ENCODE measurements around the gene VPS8.

VPS8 gene, protein sequence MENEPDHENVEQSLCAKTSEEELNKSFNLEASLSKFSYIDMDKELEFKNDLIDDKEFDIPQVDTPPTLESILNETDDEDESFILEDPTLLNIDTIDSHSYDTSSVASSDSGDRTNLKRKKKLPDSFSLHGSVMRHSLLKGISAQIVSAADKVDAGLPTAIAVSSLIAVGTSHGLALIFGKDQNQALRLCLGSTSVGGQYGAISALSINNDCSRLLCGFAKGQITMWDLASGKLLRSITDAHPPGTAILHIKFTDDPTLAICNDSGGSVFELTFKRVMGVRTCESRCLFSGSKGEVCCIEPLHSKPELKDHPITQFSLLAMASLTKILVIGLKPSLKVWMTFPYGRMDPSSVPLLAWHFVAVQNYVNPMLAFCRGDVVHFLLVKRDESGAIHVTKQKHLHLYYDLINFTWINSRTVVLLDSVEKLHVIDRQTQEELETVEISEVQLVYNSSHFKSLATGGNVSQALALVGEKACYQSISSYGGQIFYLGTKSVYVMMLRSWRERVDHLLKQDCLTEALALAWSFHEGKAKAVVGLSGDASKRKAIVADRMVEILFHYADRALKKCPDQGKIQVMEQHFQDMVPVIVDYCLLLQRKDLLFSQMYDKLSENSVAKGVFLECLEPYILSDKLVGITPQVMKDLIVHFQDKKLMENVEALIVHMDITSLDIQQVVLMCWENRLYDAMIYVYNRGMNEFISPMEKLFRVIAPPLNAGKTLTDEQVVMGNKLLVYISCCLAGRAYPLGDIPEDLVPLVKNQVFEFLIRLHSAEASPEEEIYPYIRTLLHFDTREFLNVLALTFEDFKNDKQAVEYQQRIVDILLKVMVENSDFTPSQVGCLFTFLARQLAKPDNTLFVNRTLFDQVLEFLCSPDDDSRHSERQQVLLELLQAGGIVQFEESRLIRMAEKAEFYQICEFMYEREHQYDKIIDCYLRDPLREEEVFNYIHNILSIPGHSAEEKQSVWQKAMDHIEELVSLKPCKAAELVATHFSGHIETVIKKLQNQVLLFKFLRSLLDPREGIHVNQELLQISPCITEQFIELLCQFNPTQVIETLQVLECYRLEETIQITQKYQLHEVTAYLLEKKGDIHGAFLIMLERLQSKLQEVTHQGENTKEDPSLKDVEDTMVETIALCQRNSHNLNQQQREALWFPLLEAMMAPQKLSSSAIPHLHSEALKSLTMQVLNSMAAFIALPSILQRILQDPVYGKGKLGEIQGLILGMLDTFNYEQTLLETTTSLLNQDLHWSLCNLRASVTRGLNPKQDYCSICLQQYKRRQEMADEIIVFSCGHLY (N-terminal part only)

DNA sequence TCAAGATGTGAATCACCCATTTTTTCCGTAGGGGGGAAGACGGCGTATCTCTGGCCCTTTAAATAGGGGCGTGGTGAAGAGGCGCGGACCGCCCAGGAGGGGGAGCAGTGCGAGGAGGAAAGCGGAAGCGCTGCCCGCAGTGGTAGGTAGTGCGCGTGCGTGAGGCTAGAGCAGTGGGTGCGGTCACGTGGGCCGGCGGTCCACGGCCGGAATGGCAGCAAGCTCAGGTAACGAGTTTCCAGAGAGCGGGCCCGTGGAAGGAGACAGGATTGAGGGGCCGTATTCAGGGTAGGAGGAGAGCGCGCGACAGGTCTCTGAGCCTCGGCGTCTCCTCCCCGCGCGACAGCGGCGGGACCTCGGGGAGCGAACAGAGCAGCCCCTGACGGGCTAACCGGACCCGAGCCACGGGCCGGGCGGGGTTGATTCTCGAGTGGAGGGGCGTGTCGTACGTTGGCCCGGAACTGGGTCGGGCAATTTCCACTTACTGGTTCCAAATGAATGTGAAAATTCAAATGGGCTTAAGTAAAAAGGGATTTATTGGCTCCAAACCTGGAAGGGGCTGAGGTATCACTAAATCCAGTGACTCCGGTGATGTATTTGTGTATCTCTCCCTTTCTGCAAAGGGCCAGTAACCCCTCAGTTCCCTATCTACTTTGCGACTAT is at the start of gene VPS8:
Gene VPS8 (plus strand): TSS at position 168 of the 663 bp plus-strand sequence. CDS start 12,467 bp downstream, outside the sequence.
- DNase-seq (ENCODE audit: low spot score): peak; percentile 77

DNA sequence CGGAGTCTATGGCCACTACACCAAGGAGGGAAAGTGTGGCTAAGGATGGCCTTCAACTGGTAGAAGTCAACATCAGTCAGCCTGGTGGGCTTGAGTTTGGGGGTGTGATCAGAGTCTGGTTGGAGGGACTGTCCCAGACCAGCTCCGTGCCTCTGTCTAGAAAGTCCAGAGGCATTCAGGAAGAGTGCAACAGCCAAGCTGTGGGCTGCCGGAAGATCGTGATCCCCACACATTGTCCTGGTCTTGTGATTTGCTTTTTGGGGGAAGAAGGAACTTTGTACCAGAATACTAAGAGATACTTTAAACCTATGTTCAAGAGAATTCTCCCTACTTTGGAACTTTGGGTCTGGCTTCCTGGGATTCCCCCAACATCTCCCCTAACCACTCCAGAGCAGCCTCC is 47.8 kb upstream of the VPS8 start:
- DNase-seq (ENCODE audit: low spot score): no peak

DNA sequence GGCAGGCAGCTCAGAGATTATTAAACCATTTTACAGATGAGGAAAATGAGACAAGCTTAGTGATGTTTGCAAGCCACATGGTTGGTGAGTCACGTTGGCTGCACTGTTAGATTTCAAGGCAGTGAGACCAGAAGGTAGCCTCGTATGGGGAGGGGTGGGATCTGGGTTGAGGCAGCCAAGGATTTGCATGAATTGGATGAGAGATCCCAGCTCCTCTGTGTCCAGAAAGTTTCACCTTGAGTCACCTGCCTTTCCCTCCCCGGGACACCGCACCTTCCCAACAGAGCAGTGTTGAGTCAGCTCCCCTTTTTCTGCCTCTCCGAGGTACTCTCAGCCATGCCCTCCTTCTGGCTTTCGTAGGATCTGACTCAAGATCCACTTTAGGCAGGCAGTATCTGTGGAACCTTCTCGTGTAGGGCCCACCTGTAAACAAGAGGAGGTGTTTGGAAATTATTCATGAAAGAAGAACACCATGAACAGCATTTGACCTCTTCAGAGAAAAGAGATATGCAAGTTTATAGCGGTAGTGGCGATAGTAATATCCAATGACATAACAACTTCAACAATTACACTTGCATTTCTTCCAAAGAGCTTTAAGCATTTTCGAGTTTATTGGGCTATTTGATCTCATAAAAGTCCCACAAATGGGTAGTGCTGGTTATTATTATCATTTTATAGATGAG is 46.8 kb upstream of the VPS8 start:
- no peak for DNase-seq (ENCODE audit: low spot score)

DNA sequence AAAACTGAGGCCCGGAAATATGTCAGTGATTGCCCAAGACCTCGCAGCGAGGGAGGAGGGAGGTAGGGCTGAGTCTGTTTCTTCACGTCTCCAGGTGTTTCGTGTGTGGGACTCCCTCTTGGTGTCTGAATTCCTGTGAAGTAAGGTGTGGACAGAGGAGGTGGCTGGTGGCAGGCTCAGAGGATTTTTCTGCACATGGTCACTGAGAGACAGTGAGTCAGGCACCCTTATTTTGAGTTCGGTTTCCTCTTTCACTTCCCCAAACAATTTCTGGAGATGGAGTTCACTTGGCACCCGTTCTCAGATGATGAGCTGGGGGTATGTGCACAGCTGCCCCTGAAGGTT is 46.3 kb upstream of the VPS8 start:
- no peak for DNase-seq (ENCODE audit: low spot score)

DNA sequence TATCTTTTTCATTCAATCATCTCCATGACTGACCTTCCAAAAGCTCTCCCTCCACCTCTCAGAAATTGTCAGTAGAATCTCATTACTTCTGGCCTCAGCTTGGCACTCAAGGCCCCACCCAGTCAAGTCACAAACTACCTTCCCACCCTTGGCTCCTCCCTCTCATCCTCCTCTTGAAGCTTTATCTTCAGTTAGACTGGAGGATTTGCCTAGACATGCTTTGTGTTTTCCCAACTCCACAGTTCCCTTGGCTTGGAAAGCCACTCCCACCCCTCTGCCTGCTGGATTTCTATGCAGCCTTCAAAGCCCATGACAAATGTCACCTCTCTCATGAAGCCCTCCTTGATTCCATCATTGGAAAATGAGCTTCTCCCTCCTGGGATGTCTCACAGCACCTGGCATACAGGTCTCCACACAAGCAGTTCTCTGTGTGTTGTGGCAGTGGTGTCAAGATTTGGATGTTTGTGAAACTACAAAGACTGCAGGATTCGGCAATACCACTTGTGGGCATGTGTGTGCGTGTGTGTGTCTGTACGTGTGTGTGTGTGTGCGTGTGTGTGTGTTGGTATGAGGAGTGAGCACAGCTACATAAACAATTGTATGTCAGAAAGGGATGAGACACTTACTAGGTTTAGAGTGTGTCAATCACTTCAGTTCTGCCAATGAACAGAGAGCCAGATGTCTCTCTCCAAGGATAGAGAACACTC is 45.3 kb upstream of the VPS8 start:
- DNase-seq (ENCODE audit: low spot score): no peak

DNA sequence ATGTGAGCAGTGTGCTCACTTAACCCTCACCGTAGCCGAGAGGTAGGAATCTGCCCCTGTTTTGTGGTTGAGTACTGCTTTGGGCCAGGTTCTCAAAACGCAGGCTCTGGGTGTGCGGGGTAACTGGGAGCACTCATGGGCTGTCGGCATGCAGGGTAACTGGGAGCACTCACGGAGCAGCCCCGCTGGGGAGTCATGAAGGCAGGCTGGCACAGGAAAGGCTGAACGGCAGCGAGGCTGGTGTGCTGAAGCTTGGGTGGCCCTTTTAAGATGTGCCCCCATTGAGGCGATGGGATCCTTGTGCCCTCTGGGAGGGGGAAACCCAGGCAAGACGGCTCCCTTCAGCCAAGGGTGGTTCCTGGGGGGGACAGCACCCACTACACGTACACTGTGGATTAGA is 44.6 kb upstream of the VPS8 start:
- DNase-seq (ENCODE audit: low spot score): no peak

DNA sequence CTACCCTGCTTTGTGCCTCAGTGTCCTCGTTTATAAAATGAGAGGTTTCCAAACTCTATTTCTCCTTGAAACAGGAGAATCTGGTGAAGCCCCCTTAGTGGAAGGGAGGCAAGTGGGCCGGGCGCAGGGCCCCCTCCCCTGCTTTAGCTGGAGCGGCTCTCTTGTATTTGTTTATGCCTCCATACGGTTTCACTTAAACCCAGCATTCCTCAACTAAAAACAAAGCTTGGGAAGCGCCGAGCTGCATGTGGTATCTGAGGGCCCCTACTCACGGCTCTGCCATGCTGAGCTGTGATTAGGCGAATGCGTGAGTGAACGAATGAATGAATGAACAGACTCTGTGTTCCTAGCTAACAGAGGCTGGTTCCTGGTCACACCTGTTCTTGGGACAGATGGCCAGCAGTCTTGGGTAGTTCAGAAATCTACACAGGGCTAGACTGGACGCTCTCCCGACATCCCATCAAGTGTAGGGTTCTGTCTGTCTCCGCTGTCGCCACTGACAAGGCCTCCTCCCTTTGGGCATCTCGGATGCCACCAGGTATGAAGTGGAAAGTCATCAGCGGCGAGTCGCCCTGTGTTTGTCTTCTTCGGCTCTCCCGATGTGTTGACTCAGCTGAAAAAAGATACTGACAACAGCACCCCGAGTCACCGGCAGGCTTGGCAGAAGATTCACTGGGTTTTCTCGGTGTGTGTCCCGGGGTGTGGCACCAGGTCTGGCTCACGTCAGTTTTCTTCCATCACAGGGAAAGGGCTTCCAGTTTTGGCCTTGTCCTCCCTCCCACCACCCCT is 42.4 kb upstream of the VPS8 start:
- no peak for DNase-seq (ENCODE audit: low spot score)

DNA sequence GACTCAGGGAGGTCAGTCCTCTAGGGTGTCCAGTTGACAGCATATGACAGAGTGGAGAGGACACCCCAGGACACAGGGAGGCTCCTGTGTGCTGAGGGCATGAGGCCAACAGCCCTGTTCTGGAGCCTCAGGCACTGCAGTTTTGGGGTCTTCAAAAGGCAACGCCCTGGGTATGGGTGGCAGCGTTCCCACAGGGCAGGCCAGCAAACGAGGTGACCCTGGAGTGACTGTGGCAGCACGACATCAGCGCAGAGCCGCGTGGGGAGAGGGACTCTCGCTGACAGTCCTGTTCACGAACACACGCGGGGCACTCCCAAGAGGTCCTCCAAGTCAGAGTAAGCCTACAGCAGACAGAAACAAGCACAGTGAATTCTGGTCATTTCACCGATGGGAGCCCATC is 41.4 kb upstream of the VPS8 start:
- DNase-seq (ENCODE audit: low spot score): no peak

DNA sequence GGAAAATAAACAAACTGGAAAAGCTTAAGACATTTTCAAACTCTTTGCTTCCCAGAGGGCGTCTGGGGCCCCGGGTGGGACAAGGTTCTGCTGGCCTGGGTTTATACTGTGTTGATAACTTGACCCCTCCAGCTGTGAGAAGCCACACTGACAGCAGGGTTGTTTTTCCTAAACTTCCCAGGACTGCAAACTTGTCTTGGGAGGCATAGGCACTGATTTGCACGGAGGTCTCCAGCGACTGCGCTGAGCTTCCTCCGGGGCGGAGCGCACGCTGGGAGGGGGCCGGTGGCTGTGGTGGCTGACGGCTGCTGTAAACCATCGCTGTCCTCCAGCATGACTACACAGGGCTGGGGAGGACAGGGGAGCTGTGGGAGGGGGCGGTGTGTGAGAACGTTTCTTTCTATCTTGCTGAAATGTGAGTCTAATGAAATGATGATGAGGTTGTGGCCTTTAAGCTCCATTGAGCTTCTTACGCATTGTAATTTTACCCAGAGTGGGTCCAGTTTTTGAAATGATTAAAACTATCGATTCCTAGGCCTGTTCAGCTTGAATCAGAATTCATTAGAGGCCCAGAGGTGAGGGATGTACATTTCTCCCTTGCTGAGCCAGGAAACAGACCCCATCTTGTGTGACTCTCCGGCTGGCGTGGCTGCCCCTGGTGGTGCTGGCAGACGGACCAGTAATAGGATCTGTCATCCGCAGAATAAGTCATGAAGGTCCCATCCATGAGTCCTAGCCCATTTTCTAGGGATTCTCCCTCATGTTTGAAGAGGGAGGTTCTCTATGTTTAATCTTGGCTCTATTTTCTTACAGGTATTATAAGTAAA is 40.5 kb upstream of the VPS8 start:
- DNase-seq (ENCODE audit: low spot score): no peak

DNA sequence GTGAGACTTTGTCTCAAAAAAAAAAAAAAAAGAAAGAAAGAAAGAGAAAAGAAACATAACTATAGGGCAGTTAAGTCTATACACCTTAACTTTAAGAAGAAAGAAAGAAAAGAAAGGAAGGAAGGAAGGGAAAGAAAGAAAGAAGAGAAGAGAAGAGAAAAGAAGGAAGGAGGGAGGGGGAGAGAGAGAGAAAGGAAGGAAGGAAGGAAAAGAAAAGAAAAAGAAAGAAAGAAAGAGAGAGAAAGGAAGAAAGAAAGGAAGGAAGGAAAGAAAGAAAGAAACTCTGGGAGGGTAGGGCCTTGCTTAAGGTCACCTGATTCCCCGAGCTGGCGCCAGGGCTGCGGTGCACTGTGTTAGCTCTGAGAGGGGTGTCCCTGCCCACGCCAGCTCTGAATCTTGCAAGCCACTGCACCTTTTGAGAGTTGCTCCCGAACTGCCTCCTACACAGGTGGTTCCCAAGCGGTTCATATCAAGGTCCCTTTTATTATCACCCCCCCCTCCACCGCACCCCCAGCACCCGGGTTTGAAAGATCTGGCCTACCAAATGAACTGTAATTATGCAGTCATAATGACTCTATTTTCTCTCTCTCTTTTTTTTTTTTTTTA is 39.2 kb upstream of the VPS8 start:
- no peak for DNase-seq (ENCODE audit: low spot score)

DNA sequence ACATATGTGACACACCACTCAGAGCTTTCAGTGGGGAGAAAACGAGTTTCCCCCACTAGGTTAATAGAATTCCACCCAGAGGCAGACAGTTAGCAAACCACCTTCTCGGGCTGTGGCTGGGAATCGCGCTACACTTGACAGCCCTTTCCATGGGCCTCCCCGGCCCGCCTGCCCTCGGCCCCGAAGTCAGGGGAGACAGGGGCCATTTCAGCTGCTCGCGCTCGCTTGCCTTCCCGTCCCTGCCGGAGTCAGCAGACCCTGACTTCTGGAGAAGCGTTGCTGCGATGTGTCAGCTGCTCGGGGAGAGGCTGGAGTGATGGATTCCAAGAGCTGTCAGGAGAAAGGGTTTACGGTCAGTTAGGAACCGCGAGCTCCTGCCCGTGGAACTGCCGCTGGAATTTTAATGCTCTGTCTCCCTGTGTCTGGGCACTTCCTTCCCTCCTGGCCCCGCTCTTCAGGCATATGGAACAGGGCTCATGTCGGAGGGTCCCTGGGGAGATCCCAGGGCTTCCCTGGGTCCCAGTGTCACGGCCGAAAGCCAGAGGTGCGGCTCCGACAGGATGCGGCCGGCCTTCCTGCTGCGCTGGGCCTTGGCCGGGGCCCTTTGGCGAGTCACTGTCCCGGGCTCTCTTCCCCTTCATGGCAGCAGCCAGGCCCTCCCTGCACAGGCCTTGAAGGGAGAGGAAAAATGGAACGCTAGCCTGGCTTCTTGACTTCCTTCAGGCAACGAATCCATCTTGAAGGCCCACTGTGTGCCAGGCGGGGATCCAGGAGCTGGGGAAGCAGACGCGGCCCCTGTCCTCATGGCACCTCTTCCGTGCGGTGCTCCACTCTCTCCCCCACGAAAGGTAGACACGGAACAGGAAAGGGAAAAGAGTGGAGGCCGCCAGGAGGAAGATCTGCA is 38.4 kb upstream of the VPS8 start:
- DNase-seq (ENCODE audit: low spot score): no peak

DNA sequence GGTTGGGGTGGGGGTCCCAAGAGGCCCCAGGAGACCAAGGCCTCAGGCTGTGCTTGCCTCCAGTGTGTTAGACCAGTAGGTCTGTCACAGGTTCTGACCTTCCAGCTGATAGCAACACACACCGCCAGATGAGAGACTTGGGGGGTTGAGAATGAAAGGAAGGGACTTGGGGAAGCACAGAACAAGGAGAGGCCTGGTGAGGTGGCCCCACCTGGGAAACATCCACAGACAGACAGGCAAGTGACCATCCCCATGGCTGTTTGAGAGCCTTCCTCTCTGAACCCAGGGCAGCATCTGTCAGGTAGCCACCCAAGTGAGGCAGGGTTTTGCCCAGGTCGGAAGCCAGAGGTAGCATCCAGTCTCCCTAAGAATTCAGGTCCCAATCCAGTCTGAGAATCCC is 35.0 kb upstream of the VPS8 start:
- no peak for DNase-seq (ENCODE audit: low spot score)

DNA sequence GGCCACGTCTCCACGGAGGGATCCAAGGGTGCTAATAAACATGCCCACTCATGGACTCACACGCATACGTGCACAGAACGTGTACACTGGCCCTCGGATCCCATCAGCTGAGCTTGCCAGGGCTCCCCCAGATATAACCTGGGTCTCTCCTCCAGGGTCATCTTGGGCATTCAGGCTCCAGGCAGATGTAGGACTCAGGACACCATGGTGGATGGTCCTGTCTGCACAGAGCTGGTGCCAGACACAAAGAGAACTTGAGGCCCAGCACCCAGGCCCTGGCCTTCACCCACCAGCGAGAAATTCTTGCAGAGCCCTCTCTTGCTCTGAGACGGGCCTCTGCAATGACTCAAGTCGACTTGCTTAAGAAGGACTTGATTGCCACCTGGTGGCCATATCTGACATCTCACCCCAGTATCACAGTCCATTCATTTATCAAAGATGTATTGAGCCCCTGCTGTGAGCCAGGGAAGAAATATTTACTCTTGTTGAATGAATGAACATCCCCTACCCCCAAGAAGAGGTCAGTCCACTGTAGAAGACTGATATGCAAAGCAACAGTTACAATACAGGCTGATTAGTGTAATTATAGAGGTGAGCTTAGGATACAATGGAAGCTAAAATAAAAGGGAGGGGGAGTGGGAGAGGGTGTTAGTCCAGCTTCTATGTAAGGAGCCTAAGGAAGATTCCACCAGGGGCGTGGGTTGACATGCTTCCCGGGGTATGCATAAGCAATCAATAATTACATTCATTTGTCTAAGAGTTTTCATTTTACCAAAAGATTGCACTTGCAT is 34.2 kb upstream of the VPS8 start:
- peak; percentile 88 for DNase-seq (ENCODE audit: low spot score)

DNA sequence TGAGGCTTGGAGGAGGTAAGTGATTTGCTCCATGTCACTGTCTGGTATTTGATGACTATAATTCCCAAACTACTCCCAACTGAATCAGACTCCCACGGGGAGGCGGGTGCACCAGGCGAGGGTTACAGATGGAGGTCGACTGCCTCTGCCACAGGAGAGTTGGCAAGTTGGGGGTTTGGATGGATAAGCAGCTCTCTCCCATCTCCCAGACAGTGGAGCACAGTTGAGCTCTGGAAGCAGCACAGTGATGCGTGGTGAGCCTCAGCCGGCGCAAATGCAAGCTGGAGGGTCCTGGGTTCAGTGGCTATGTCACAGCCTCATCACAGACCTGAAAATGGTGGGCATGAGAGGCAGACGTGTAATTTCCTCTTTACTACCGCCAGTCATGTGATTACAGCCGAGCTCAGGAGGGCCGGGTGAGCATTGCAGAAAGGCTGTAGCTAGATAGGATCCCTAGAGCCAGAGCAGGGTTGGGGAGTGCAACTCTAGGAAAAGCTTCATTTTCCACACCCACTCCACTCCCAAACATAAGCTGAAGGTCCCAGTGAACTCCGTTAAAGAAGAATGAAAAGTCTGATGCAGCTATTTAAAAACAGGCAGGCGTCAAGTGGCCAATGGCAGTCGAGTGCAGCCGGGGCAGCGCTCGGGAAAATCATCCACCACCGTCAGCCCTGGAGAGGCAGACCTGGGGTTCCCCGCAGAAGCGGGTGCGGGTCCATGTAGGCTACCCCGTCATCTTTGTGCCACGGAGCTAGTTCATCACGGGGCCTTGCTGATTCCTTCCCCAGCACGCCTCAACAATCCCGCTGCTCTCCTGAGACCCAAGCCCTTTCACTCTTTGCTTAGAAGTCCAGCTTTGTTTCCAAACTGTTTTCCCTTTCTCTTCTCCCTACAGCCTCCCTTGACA is 33.3 kb upstream of the VPS8 start:
- DNase-seq (ENCODE audit: low spot score): no peak

DNA sequence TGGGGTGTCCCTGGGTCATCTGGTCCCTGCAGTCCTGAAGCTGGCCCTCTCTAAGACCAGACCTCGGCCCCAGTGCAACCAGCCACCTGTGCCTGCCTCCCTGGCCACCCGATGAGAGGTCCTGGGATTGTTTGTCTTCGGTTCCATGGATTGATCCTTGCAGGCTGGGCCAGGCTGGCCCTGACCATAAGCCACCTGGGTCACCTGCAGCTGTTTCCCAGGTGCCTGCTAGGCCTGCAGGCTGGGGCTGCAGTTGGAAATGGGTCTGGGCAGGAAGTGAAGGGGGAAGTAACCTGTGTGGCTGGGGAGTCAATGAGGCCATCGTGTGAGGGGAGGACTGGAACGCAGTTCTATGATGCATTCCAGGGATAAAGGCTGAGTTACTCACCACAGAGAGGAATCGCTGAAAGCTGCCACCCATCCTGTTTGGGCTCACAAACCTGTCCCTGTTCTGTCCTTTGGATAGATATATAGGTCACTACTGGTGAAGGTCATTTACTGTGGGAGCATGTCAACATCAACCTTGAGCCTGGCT is 30.9 kb upstream of the VPS8 start:
- no peak for DNase-seq (ENCODE audit: low spot score)
